SK-N-MC (cell line): ENCODE data around the gene POR.

Source experiments
- EZH2 ChIP-seq: fragments of 200-600 bp; sonication (generic); IDR thresholded peaks from one replicate; pipeline ENCODE4 v1.6.1; 2017; ENCODE audit warnings: antibody characterized with exemption
- POLR2AphosphoS5 ChIP-seq: IDR thresholded peaks from 2 replicates; pipeline ENCODE4 v1.6.1; 2012; ENCODE audit warnings: mild to moderate bottlenecking, low read depth, low read length, borderline replicate concordance

DNA sequence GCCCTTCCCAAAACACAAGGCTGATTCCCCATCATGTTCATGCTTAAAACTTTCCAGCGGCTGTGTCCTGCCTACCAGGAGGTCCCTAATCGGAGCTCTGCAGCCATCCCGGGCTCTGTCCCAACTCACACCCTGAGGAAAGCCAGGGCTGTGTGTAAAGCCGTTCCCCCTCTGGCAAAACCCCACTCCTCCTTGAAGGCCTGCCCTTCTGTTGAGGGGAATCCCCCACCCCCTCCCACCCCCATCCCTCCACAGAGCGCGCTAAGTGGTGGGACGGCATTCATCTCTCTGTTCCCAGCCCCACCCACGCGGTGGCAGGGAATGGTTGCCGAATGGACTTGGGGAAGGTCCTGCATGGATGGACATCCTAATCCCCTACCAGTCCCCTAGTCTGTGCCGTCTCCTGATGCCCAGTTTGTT is 80.1 kb downstream of the POR start:
- TF ChIP-seq POLR2AphosphoS5 (no peak), EZH2 (no peak)
